ENCODE measurements around the gene CDYL. TPM values are rescaled to one million over a fixed set of nuclear protein-coding genes. Genes with fewer than 3 reads are reported as not detected.

CDYL gene
- total RNA-seq, 1 experiment from 2014 or later: 60.8 TPM

DNA sequence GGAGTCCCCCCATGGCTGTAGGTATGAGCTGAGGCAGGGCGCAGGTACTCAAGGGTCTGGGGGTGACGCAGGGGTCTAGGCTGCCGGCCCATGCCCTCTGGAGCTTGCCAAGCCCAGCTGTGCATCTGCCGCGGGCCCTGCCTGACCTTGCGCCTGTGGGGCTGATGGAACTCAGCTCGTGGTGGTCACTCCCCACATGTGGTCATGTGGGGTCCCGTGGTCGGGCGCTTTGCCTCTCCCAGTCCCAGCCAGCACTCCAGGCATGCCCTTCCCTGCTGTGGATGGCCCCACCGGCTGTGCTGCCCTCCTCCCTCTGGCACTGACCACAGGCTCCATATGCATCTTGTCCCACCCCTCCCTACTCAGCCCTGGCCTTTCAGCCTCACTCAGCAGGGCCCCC lies 170.3 kb downstream of the CDYL start:
- POLR2A ChIA-PET (ENCODE audit: unreplicated experiment): no interaction called here
- CTCF ChIA-PET: no interaction called here

DNA sequence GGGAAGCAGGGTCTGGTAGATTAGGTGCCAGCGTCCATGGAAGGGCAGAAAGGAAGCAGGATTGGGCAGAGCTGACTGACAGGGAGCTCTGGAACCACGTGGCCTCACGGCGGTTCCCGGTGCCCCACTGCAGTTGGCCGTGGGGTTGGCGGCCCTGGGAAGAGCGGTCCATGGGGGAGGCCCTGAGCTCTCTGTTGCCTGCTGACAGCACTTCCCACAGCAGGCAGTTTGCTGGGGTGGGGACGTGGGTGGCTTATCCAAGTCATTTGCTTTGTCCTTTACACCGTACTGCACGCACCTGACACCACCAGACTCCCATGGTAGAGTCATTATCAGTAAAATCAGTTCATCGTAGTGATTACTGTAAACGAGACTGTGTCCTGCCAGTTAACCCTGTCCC lies 171.5 kb downstream of the CDYL start:
- Histone ChIP-seq H3K4me2 (no peak overlapping the region), H3K27me3 (ENCODE audit: insufficient read depth, low read depth) (no peaks in the 10 kb centered on the region), H3K79me2 (ENCODE audit: low read depth) (0 out of 2 replicates have a peak, but pooled peaks cover 7% of the 10 kb centered on the region), H3K4me3 (no peak overlapping the region), H2AFZ (no peak overlapping the region), H3K4me1 (replicated peaks; ENCODE audit: insufficient read depth) (peaks cover 6% of the 10 kb centered on the region), H3K9me3 (ENCODE audit: insufficient read depth, low read depth) (no peaks in the 10 kb centered on the region), H3K36me3 (ENCODE audit: low read depth) (no peaks in the 10 kb centered on the region), H3F3A (ENCODE audit: insufficient read depth, low read depth) (peaks cover under 1% of the 10 kb centered on the region), H3K27ac (no peak overlapping the region), H3K9me2 (ENCODE audit: insufficient read depth) (no peaks in the 10 kb centered on the region), H4K20me1 (ENCODE audit: insufficient read depth) (no peaks in the 10 kb centered on the region)
- intact Hi-C loops (cut with micrococcal nuclease; ENCODE audit: unreplicated experiment): no loop called here
- CTCF ChIA-PET: no interaction called here
- no peak for DNase-seq
- BruUV-seq (replicated peaks): no TSS peak
- no peak for TF ChIP-seq EZH2 (IDR thresholded peaks at IDR 0.05; ENCODE audit: low read depth)
- no peak for TF ChIP-seq CTCF (conservative IDR thresholded peaks at IDR 0.05)
- POLR2A ChIA-PET (ENCODE audit: unreplicated experiment): no interaction called here

More for the DNA sequence above, 170.3 kb downstream of the CDYL start:
- H3K4me3 ChIP-seq: no peak overlapping the region
- no peaks in the 10 kb centered on the region for H3K9me3 ChIP-seq (ENCODE audit: insufficient read depth, low read depth)
- H3K4me2 ChIP-seq: no peak overlapping the region
- peaks cover 11% of the 10 kb centered on the region for H3F3A ChIP-seq (ENCODE audit: insufficient read depth, low read depth)
- no peaks in the 10 kb centered on the region for H3K36me3 ChIP-seq (ENCODE audit: low read depth)
- no peak for TF ChIP-seq CTCF (conservative IDR thresholded peaks at IDR 0.05)
- TF ChIP-seq EZH2 (IDR thresholded peaks at IDR 0.05; ENCODE audit: low read depth): no peak
- no peak for DNase-seq
- BruUV-seq (replicated peaks): no TSS peak
- H3K79me2 ChIP-seq (ENCODE audit: low read depth): 0 out of 2 replicates have a peak, but pooled peaks cover 8% of the 10 kb centered on the region
- no peak overlapping the region for H3K27ac ChIP-seq
- H4K20me1 ChIP-seq (ENCODE audit: insufficient read depth): no peaks in the 10 kb centered on the region
- intact Hi-C loops (cut with micrococcal nuclease; ENCODE audit: unreplicated experiment): no loop called here
- H2AFZ ChIP-seq: no peak overlapping the region
- no peaks in the 10 kb centered on the region for H3K27me3 ChIP-seq (ENCODE audit: insufficient read depth, low read depth)
- H3K9me2 ChIP-seq (ENCODE audit: insufficient read depth): no peaks in the 10 kb centered on the region
- peaks cover 18% of the 10 kb centered on the region for H3K4me1 ChIP-seq (replicated peaks; ENCODE audit: insufficient read depth)

DNA sequence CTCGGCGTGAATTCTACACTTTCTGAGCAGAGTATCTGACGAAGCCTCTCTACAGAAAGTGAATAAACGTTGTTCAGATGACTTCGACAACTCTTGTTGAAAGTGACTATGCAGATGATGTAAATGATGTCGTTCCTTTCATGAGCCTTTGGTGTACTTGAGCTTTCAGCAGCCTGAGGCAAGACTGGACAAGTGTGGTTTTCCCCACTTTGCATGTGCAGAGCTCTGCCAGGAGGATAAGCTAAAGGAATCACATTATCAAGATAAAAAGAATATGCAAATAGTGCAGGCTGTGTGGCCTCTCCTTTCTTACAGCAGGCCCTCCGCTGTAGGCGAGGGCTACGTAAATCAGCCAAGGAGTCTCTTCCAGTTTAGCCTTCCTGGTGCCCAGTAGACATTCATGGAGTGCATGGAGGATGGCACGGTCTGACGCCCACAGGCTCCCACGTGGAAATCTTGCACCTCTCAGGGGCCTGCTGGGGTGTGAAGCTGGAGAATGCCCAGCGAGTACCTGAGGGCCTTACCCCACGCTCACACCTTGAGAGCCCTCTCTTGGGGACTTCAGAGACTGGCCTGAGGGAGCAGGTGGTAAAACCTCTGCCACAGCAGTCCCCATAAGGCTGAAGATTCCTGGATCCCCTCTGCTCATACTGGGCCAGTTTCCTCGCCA lies 172.7 kb downstream of the CDYL start:
- CTCF ChIA-PET: interaction anchor here (0.7 kb wide), 1 partner anchor 217 kb away, joined by 4 read pairs; no protein-coding TSS in a partner anchor
- no peaks in the 10 kb centered on the region for H3F3A ChIP-seq (ENCODE audit: insufficient read depth, low read depth)

More for the DNA sequence above, 172.7 kb downstream of the CDYL start:
- H3K4me3 ChIP-seq: no peak overlapping the region
- H4K20me1 ChIP-seq (ENCODE audit: insufficient read depth): no peaks in the 10 kb centered on the region
- H2AFZ ChIP-seq: no peak overlapping the region
- no peak overlapping the region for H3K4me2 ChIP-seq
- POLR2A ChIA-PET (ENCODE audit: unreplicated experiment): no interaction called here
- no peaks in the 10 kb centered on the region for H3K79me2 ChIP-seq (ENCODE audit: low read depth)
- TF ChIP-seq EZH2 (IDR thresholded peaks at IDR 0.05; ENCODE audit: low read depth) (no peak), CTCF (conservative IDR thresholded peaks at IDR 0.05) (no peak)
- no TSS peak for BruUV-seq (replicated peaks)
- H3K4me1 ChIP-seq (replicated peaks; ENCODE audit: insufficient read depth): no peaks in the 10 kb centered on the region
- H3K9me2 ChIP-seq (ENCODE audit: insufficient read depth): no peaks in the 10 kb centered on the region
- intact Hi-C loops (cut with micrococcal nuclease; ENCODE audit: unreplicated experiment): no loop called here
- H3K27ac ChIP-seq: no peak overlapping the region
- no peak for DNase-seq
- H3K9me3 ChIP-seq (ENCODE audit: insufficient read depth, low read depth): no peaks in the 10 kb centered on the region
- H3K36me3 ChIP-seq (ENCODE audit: low read depth): no peaks in the 10 kb centered on the region
- H3K27me3 ChIP-seq (ENCODE audit: insufficient read depth, low read depth): no peaks in the 10 kb centered on the region

Measured in PC-9 (cell line).